WTC11 (cell line): ENCODE data around the gene CNFN. TPM values are rescaled to one million over a fixed set of nuclear protein-coding genes. Genes with fewer than 3 reads are reported as not detected.

Experiments
- microRNA-seq: library from miRNA; unstranded; fragments of <30 nt; microRNA quantifications from one replicate; pipeline ENCODE4 v1.2.0, GENCODE V29; 2022; ENCODE audit warnings: borderline number of aligned reads
- total RNA-seq: library from RNA; stranded (reverse); gene quantifications from 3 replicates; pipeline ENCODE4 v1.2.3, GENCODE V29; 2021

Gene CNFN
- total RNA-seq, 1 experiment from 2014 or later, result 9.6 TPM

Small RNAs within 50 kb of the gene (microRNA-seq; reads per million reads assigned to microRNA genes)
- not detected for gene MIR8077

Other genes with a start within 250 kb of the CNFN start
- gene DEDD2, start 172.6 kb downstream of the CNFN start, total RNA-seq, result 37.7 to 42.0 TPM (median 39.2 TPM) in 3 replicates
- gene ZNF526, start 170.0 kb downstream of the CNFN start, total RNA-seq, result 16.1 to 18.3 TPM (median 16.4 TPM) in 3 replicates
- gene GSK3A, start 147.7 kb downstream of the CNFN start, total RNA-seq, result 49.8 to 50.8 TPM (median 49.9 TPM) in 3 replicates
- 65.4 to 67.6 TPM (median 65.9 TPM) in 3 replicates for gene ERF, start 135.2 kb downstream of the CNFN start, total RNA-seq
- 53.0 to 58.5 TPM (median 55.8 TPM) in 3 replicates for gene CIC, start 121.0 kb downstream of the CNFN start, total RNA-seq
- 3.6 to 5.0 TPM (median 3.7 TPM) in 3 replicates for gene PRR19, start 88.2 kb downstream of the CNFN start, total RNA-seq
- 118 to 126 TPM (median 119 TPM) in 3 replicates for gene PAFAH1B3, start 87.7 kb downstream of the CNFN start, total RNA-seq
- gene TMEM145, start 77.0 kb downstream of the CNFN start, total RNA-seq, result 6.9 to 7.1 TPM (median 7.0 TPM) in 3 replicates
- gene MEGF8, start 64.7 kb downstream of the CNFN start, total RNA-seq, result 42.1 to 51.7 TPM (median 51.6 TPM) in 3 replicates
- gene LIPE, start 37.1 kb upstream of the CNFN start, total RNA-seq, result 10.2 to 11.7 TPM (median 11.5 TPM) in 3 replicates
- not detected in 3 replicates for gene CXCL17, start 52.6 kb upstream of the CNFN start, total RNA-seq
- 0.82 to 2.0 TPM (median 1.2 TPM) in 3 replicates for gene CEACAM1, start 138.2 kb upstream of the CNFN start, total RNA-seq
- not detected in 3 replicates for gene CEACAM8, start 204.6 kb upstream of the CNFN start, total RNA-seq